HG03460 (cell line): Measurements from ENCODE around the gene INSR.

Experiments used
- ATAC-seq: cut with Tn5 transposase; IDR thresholded peaks from one replicate; pipeline ENCODE4 v1.9.1; 2021; ENCODE audit not compliant: unreplicated experiment

Gene INSR

GRCh38 chr19:7295912-7296536, 1.8 kb upstream of the INSR start:
- ATAC-seq = no peak

- peak; percentile 36 for ATAC-seq
Observed at GRCh38 chr19:7294558-7295212, 471 bp upstream of the INSR start.

- no peak for ATAC-seq
Observed at GRCh38 chr19:7292950-7293761, 1.1 kb downstream of the INSR start.

GRCh38 chr19:7292352-7292949, 1.8 kb downstream of the INSR start:
- no peak for ATAC-seq

GRCh38 chr19:7288977-7289376, 5.2 kb downstream of the INSR start:
- no peak for ATAC-seq

- ATAC-seq = no peak
Observed at GRCh38 chr19:7288131-7288530, 6.1 kb downstream of the INSR start.

- no peak for ATAC-seq
Observed at GRCh38 chr19:7287722-7288121, 6.5 kb downstream of the INSR start.

GRCh38 chr19:7280940-7281666, 13.1 kb downstream of the INSR start:
- ATAC-seq = no peak

- ATAC-seq = peak; percentile 50
Observed at GRCh38 chr19:7272856-7273578, 21.2 kb downstream of the INSR start.

- ATAC-seq = no peak
Observed at GRCh38 chr19:7268705-7269098, 25.5 kb downstream of the INSR start.

- no peak for ATAC-seq
Observed at GRCh38 chr19:7267792-7268704, 26.2 kb downstream of the INSR start.

- no peak for ATAC-seq
Observed at GRCh38 chr19:7266832-7267231, 27.4 kb downstream of the INSR start.

- ATAC-seq = no peak
Observed at GRCh38 chr19:7265963-7266362, 28.3 kb downstream of the INSR start.

- ATAC-seq = no peak
Observed at GRCh38 chr19:7264858-7265257, 29.4 kb downstream of the INSR start.

- no peak for ATAC-seq
Observed at GRCh38 chr19:7263521-7263920, 30.7 kb downstream of the INSR start.

GRCh38 chr19:7263066-7263465, 31.1 kb downstream of the INSR start:
- ATAC-seq = no peak

GRCh38 chr19:7262470-7262869, 31.7 kb downstream of the INSR start:
- ATAC-seq = no peak

GRCh38 chr19:7260161-7260560, 34.1 kb downstream of the INSR start:
- no peak for ATAC-seq

GRCh38 chr19:7258840-7259395, 35.3 kb downstream of the INSR start:
- no peak for ATAC-seq
